ENCODE measurements around the gene RRP9.
A peak's percentile ranks its signal among the peaks of the same experiment; 100 is the strongest.

RRP9 gene

GRCh38 chr3:51968170-51968775 lies 26.6 kb upstream of the RRP9 start:
- Histone ChIP-seq H3K27ac (no peak overlapping the region), H2AFZ (ENCODE audit: low read depth) (no peak overlapping the region), H3K36me3 (ENCODE audit: insufficient read depth) (no peaks in the 10 kb centered on the region), H3K79me2 (ENCODE audit: insufficient read depth, low read depth) (0 out of 2 replicates have a peak, but pooled peaks cover 2% of the 10 kb centered on the region), H4K20me1 (ENCODE audit: insufficient read depth) (no peaks in the 10 kb centered on the region), H3K4me2 (peak overlapping the region; percentile 68; the same call in 1 of the 2 replicates), H3K4me1 (ENCODE audit: low read depth, poor library complexity, severe bottlenecking) (no peaks in the 10 kb centered on the region), H3K9ac (no peak overlapping the region), H3K4me3 (IDR thresholded peaks at IDR 0.05; ENCODE audit: insufficient read depth, low read depth, low read length) (no peak overlapping the region), H3K27me3 (ENCODE audit: insufficient read depth, low read depth) (no peaks in the 10 kb centered on the region)
- TF ChIP-seq, protein P1, sequence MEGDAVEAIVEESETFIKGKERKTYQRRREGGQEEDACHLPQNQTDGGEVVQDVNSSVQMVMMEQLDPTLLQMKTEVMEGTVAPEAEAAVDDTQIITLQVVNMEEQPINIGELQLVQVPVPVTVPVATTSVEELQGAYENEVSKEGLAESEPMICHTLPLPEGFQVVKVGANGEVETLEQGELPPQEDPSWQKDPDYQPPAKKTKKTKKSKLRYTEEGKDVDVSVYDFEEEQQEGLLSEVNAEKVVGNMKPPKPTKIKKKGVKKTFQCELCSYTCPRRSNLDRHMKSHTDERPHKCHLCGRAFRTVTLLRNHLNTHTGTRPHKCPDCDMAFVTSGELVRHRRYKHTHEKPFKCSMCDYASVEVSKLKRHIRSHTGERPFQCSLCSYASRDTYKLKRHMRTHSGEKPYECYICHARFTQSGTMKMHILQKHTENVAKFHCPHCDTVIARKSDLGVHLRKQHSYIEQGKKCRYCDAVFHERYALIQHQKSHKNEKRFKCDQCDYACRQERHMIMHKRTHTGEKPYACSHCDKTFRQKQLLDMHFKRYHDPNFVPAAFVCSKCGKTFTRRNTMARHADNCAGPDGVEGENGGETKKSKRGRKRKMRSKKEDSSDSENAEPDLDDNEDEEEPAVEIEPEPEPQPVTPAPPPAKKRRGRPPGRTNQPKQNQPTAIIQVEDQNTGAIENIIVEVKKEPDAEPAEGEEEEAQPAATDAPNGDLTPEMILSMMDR (conservative IDR thresholded peaks at IDR 0.05; ENCODE audit: low read depth, low read length), result no peak

GRCh38 chr3:51967384-51968169 lies 25.9 kb upstream of the RRP9 start, which contains the start of gene PCBP4:
Gene PCBP4, minus strand, starts transcription at chr3:51967454. Its CDS starts 6,214 bp downstream, at chr3:51961240.
- Histone ChIP-seq H3K4me1 (ENCODE audit: low read depth, poor library complexity, severe bottlenecking) (no peaks in the 10 kb centered on the region), H3K9ac (peak within 1 kb of the TSS; percentile 51; the same call in 1 of the 2 replicates), H3K4me2 (peak within 1 kb of the TSS; percentile 68), H3K79me2 (ENCODE audit: insufficient read depth, low read depth) (no peaks in the 10 kb centered on the region), H3K36me3 (ENCODE audit: insufficient read depth) (no peaks in the 10 kb centered on the region), H2AFZ (ENCODE audit: low read depth) (peak within 1 kb of the TSS; percentile 67), H3K27ac (no peak within 1 kb of the TSS), H4K20me1 (ENCODE audit: insufficient read depth) (no peaks in the 10 kb centered on the region), H3K27me3 (ENCODE audit: insufficient read depth, low read depth) (no peaks in the 10 kb centered on the region), H3K4me3 (IDR thresholded peaks at IDR 0.05; ENCODE audit: insufficient read depth, low read depth, low read length) (no peak within 1 kb of the TSS)
- TF ChIP-seq, protein P1 (conservative IDR thresholded peaks at IDR 0.05; ENCODE audit: low read depth, low read length), result no peak

GRCh38 chr3:51966922-51967383 lies 25.2 kb upstream of the RRP9 start:
- Histone ChIP-seq H3K27me3 (ENCODE audit: insufficient read depth, low read depth) (no peaks in the 10 kb centered on the region), H3K4me1 (ENCODE audit: low read depth, poor library complexity, severe bottlenecking) (no peaks in the 10 kb centered on the region), H3K9ac (peak overlapping the region; percentile 51; the same call in 1 of the 2 replicates), H3K4me3 (IDR thresholded peaks at IDR 0.05; ENCODE audit: insufficient read depth, low read depth, low read length) (no peak overlapping the region), H2AFZ (ENCODE audit: low read depth) (peak overlapping the region; percentile 67; the same call in 1 of the 2 replicates), H3K36me3 (ENCODE audit: insufficient read depth) (no peaks in the 10 kb centered on the region), H3K4me2 (peak overlapping the region; percentile 48), H3K79me2 (ENCODE audit: insufficient read depth, low read depth) (no peaks in the 10 kb centered on the region), H3K27ac (no peak overlapping the region), H4K20me1 (ENCODE audit: insufficient read depth) (no peaks in the 10 kb centered on the region)
- TF ChIP-seq, protein P1 (conservative IDR thresholded peaks at IDR 0.05; ENCODE audit: low read depth, low read length), result no peak

DNA sequence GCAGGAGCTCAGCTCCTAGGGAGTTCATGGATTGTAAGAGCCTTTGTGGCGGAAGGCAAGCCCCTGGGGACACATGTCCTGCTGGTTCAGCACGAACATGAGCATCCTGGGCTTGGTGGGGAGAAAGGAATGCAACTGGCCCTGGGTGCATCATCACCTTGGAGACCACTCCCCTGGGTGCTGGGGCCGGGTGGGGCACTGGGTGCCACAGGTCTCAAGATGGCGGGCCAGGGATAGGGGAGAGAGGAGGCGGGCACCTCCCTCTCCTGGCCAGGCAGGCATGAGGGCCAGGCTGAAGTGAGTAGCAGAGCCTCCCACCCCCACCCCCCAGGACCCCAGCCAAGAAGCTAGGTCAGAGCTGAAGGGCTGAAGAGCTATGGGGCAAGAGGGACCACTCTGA lies 24.8 kb upstream of the RRP9 start:
- Histone ChIP-seq H4K20me1 (ENCODE audit: insufficient read depth) (no peaks in the 10 kb centered on the region), H3K4me2 (peak overlapping the region; percentile 48), H3K9ac (peak overlapping the region; percentile 51; the same call in 1 of the 2 replicates), H3K36me3 (ENCODE audit: insufficient read depth) (no peaks in the 10 kb centered on the region), H2AFZ (ENCODE audit: low read depth) (peak overlapping the region; percentile 67; the same call in 1 of the 2 replicates), H3K27me3 (ENCODE audit: insufficient read depth, low read depth) (no peaks in the 10 kb centered on the region), H3K4me3 (IDR thresholded peaks at IDR 0.05; ENCODE audit: insufficient read depth, low read depth, low read length) (no peak overlapping the region), H3K79me2 (ENCODE audit: insufficient read depth, low read depth) (no peaks in the 10 kb centered on the region), H3K27ac (no peak overlapping the region), H3K4me1 (ENCODE audit: low read depth, poor library complexity, severe bottlenecking) (no peaks in the 10 kb centered on the region)
- TF ChIP-seq, protein P1 (conservative IDR thresholded peaks at IDR 0.05; ENCODE audit: low read depth, low read length), result no peak

All from KMS-11 (cell line).